Measurements from ENCODE around the gene TDRD7. TPM values are rescaled to one million over a fixed set of nuclear protein-coding genes. Genes with fewer than 3 reads are reported as not detected.

TDRD7 gene, protein sequence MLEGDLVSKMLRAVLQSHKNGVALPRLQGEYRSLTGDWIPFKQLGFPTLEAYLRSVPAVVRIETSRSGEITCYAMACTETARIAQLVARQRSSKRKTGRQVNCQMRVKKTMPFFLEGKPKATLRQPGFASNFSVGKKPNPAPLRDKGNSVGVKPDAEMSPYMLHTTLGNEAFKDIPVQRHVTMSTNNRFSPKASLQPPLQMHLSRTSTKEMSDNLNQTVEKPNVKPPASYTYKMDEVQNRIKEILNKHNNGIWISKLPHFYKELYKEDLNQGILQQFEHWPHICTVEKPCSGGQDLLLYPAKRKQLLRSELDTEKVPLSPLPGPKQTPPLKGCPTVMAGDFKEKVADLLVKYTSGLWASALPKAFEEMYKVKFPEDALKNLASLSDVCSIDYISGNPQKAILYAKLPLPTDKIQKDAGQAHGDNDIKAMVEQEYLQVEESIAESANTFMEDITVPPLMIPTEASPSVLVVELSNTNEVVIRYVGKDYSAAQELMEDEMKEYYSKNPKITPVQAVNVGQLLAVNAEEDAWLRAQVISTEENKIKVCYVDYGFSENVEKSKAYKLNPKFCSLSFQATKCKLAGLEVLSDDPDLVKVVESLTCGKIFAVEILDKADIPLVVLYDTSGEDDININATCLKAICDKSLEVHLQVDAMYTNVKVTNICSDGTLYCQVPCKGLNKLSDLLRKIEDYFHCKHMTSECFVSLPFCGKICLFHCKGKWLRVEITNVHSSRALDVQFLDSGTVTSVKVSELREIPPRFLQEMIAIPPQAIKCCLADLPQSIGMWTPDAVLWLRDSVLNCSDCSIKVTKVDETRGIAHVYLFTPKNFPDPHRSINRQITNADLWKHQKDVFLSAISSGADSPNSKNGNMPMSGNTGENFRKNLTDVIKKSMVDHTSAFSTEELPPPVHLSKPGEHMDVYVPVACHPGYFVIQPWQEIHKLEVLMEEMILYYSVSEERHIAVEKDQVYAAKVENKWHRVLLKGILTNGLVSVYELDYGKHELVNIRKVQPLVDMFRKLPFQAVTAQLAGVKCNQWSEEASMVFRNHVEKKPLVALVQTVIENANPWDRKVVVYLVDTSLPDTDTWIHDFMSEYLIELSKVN
- polyA plus RNA-seq (2013): 8.9 TPM

DNA sequence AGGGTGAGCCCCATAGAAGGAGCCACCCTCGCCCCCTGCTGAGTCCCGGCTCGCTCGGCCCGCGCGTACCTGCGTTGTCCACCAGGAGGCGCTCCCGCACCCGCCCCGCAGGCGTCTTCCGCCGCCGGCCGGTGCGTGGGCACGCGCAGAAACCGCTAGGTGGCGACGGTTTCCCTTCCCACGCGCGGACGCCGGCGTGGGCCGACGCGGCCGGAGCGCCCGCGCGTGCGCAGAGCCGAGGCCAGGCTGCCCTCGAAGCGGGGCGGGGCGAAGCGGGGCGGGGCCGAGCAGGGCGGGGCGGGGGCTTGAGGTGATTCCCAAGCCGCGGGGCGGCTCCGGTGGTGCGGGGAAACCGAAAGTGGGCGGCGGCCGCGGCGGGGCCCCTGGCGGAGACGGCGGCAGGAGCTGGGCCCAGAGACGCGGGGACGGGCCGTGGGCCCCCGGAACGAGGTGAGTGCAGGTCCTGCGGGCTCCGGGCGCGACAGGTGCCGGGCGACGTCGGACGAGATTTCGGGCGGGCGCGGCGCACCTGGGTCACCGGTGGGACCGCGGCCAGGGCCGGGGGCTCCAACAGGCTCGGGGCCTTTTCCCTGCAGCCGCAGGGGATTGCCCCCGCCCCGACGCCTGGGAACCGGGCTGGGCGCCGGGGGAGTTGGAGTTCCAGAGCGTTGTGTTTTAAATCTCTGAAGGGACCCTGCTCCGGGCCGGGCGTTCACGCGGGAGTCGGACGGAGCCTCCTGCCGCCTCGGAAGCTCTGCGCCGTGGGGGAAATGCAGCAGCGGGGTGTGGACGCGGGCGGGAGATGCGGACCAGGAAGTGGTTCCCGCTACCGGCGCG lies at the start of gene TDRD7:
TDRD7 (plus strand) TSS at position 308 of the 837 bp plus-strand sequence. CDS start 16,370 bp downstream, outside the sequence.
- Histone ChIP-seq H3K4me1 (ENCODE audit: control extremely low read depth in 1 of 4, control insufficient read depth in 4 of 4, insufficient read depth in 4 of 4, low read length in 3 of 4) (peaks cover 6 to 17% (median 12%) of the 10 kb centered on the region in 4 experiments), H3K9me3 (ENCODE audit: control extremely low read depth in 1 of 5, control insufficient read depth in 4 of 5, insufficient read depth in 2 of 5, low read depth in 1 of 5, low read length in 4 of 5) (peaks cover 0 to 2% (median 0%) of the 10 kb centered on the region in 5 experiments), H3K27ac (ENCODE audit: insufficient read depth in 1 of 2, low read depth in 1 of 2, low read length in 2 of 2, poor library complexity in 1 of 2, severe bottlenecking in 2 of 2) (peak within 1 kb of the TSS in 1 of 2 experiments; percentile 45), H3K36me3 (ENCODE audit: control insufficient read depth in 4 of 4, insufficient read depth in 4 of 4, low read length in 3 of 4) (no peaks in the 10 kb centered on the region), H3K27me3 (replicated peaks in 2 of 5; ENCODE audit: control insufficient read depth in 4 of 5, insufficient read depth in 5 of 5, low read length in 4 of 5) (peaks cover 0 to 3% (median 0%) of the 10 kb centered on the region in 5 experiments), H3K4me3 (ENCODE audit: control insufficient read depth in 1 of 7, extremely low read depth in 1 of 7, insufficient read depth in 4 of 7, low read depth in 2 of 7, low read length in 6 of 7) (peak within 1 kb of the TSS; percentile 54 to 85 (median 78))
- peak; percentile 89 to 92 (median 89) for DNase-seq
- under 1% methylated on average over 90 of the region's 115 CpGs for WGBS (ENCODE audit: insufficient coverage)
- POLR2A ChIA-PET: interaction anchor here (0.7 kb wide), 1 partner anchor 1029 kb away, joined by 3 read pairs; the partner anchor contains the start of gene SLC35D2
- CTCF ChIA-PET: interaction anchor here (0.6 to 1.6 kb wide), 12 partner anchors 9 to 555 kb away, joined by 3 to 6 read pairs (median 4); partner anchors contain the start of gene TMOD1

DNA sequence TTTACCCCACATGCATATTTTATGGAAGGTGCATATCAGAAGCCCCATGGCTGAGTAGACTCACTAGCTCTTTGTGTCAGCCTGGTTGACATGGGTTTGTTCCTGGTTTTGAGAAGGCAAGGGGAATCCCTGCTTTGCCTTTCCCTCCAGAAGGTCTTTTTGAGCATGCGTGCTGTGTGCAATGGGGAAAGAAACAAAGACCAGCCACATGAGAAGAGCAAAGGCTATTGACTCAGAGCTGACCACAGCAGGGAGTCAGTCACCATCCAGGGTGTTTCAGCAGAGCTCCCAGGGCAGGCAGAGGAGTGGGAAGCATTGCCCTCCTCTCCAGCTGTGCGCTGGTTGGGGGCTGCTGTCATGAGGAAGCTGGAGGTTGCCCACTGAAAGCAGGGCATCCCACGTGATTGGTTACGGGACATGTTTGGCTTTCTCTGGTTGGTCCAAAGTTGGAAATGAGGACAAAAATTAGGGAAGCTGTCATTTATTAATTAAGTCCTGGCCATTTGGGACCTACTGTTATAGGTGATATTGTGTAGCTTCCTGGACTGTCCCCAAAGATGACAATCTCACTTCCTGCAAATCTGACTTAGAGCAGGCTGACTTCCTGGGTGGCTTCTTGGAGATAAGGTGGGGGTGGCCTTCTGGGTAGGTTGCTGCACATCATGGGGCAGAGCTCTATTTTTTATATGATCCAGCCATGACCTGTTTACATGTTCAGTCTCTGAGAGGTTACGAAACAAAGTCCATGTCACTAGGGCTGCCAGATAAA lies 48.9 kb upstream of the TDRD7 start:
- Histone ChIP-seq H3K27ac (ENCODE audit: insufficient read depth in 1 of 2, low read depth in 1 of 2, low read length in 2 of 2, poor library complexity in 1 of 2, severe bottlenecking in 2 of 2) (no peak overlapping the region), H3K4me1 (ENCODE audit: control extremely low read depth in 1 of 4, control insufficient read depth in 4 of 4, insufficient read depth in 4 of 4, low read length in 3 of 4) (peaks cover 0 to 13% (median 0%) of the 10 kb centered on the region in 4 experiments), H3K9me3 (ENCODE audit: control extremely low read depth in 1 of 5, control insufficient read depth in 4 of 5, insufficient read depth in 2 of 5, low read depth in 1 of 5, low read length in 4 of 5) (no peaks in the 10 kb centered on the region), H3K27me3 (replicated peaks in 2 of 5; ENCODE audit: control insufficient read depth in 4 of 5, insufficient read depth in 5 of 5, low read length in 4 of 5) (no peaks in the 10 kb centered on the region), H3K4me3 (ENCODE audit: control insufficient read depth in 1 of 7, extremely low read depth in 1 of 7, insufficient read depth in 4 of 7, low read depth in 2 of 7, low read length in 6 of 7) (no peak overlapping the region), H3K36me3 (ENCODE audit: control insufficient read depth in 4 of 4, insufficient read depth in 4 of 4, low read length in 3 of 4) (peaks cover 0 to 29% (median 7%) of the 10 kb centered on the region in 4 experiments)
- ChIA-PET CTCF (interaction anchor here (1.1 kb wide), 1 partner anchor 20 kb away, joined by 4 read pairs; no protein-coding TSS in a partner anchor), POLR2A (no interaction called here)
- DNase-seq: no peak
- 100% methylated on average over 2 of the region's 5 CpGs for WGBS (ENCODE audit: insufficient coverage)

DNA sequence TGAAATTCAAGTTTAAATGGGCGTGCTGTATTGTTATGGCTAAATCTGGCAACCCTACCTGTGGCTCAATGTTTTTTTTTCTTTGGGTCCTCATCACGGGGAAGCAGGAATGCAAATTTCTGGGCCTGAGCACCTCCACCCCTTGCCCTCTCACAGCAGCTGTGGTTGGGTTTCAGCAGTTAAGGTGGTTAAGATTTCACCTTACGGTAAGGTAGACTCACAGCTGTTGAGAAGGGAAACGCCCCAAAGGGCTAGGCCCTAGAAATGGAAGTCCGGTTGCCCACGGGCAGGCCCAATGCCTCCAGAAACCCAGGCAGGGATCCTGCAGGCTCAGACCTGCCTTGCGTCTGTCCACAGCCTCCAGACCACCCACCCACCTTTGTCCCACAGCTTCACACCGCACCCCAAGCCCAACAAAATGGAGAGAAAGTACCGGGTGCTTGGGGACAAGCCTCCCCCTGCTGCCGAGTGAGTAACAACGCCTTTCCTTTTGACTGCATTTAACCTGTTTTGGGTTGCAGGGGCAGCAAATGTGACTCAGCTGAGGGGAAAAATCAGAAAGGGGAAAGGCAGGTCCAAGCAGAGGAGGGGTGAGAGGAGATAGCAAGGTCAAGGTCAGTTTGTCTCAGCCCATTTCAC lies 48.1 kb upstream of the TDRD7 start:
- H3K4me1 ChIP-seq (ENCODE audit: control extremely low read depth in 1 of 4, control insufficient read depth in 4 of 4, insufficient read depth in 4 of 4, low read length in 3 of 4): peaks cover 0 to 13% (median 0%) of the 10 kb centered on the region in 4 experiments
- no peak overlapping the region for H3K4me3 ChIP-seq (ENCODE audit: control insufficient read depth in 1 of 7, extremely low read depth in 1 of 7, insufficient read depth in 4 of 7, low read depth in 2 of 7, low read length in 6 of 7)
- no peak overlapping the region for H3K27ac ChIP-seq (ENCODE audit: insufficient read depth in 1 of 2, low read depth in 1 of 2, low read length in 2 of 2, poor library complexity in 1 of 2, severe bottlenecking in 2 of 2)
- H3K36me3 ChIP-seq (ENCODE audit: control insufficient read depth in 4 of 4, insufficient read depth in 4 of 4, low read length in 3 of 4): peaks cover 0 to 36% (median 8%) of the 10 kb centered on the region in 4 experiments
- peaks cover 0 to 7% (median 0%) of the 10 kb centered on the region in 5 experiments for H3K9me3 ChIP-seq (ENCODE audit: control extremely low read depth in 1 of 5, control insufficient read depth in 4 of 5, insufficient read depth in 2 of 5, low read depth in 1 of 5, low read length in 4 of 5)
- WGBS (ENCODE audit: insufficient coverage): 98% methylated on average over 5 of the region's 11 CpGs
- DNase-seq: no peak
- no peaks in the 10 kb centered on the region for H3K27me3 ChIP-seq (replicated peaks in 2 of 5; ENCODE audit: control insufficient read depth in 4 of 5, insufficient read depth in 5 of 5, low read length in 4 of 5)
- CTCF ChIA-PET: interaction anchor here (1.1 kb wide), 1 partner anchor 19 kb away, joined by 4 read pairs; no protein-coding TSS in a partner anchor
- POLR2A ChIA-PET: no interaction called here

DNA sequence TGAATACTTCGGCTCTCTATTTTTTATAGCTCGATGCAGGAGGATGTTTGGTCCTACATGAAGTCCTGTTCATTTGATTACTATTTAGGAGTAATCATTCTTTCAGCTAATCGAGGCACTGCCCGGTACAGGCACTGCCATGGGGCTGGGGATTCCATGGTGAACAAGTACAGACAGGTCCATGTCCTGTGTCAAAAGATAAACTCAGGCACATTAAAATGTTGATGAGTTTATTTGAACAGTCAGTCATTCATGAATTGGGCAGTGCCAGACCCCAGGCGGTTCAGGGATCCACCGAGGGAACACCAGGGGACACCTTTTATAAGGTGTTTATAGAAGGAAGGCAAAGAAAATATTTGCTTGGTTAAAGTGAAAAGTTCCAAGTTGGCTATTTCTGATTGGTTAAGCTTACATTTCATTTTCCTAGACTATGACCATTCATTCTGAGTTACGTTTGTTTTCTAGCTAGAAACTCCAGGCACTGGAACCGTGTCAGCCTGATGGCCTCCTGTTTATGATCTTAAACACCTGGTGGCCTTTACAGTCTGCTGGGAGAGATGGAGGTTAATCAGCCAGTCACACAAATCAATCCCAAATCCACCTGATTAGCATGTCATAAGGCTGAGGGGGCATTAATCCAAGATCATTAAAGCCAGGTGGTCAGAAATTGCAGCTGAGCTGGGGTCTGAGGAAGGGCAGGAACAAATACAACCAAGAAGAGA lies 47.0 kb upstream of the TDRD7 start:
- ChIA-PET POLR2A (no interaction called here), CTCF (no interaction called here)
- peaks cover 0 to 13% (median 0%) of the 10 kb centered on the region in 4 experiments for H3K4me1 ChIP-seq (ENCODE audit: control extremely low read depth in 1 of 4, control insufficient read depth in 4 of 4, insufficient read depth in 4 of 4, low read length in 3 of 4)
- WGBS (ENCODE audit: insufficient coverage): 80% methylated on average over 5 of the region's 8 CpGs
- H3K9me3 ChIP-seq (ENCODE audit: control extremely low read depth in 1 of 5, control insufficient read depth in 4 of 5, insufficient read depth in 2 of 5, low read depth in 1 of 5, low read length in 4 of 5): peaks cover 0 to 18% (median 4%) of the 10 kb centered on the region in 5 experiments
- H3K36me3 ChIP-seq (ENCODE audit: control insufficient read depth in 4 of 4, insufficient read depth in 4 of 4, low read length in 3 of 4): peaks cover under 1 to 47% (median 7%) of the 10 kb centered on the region in 4 experiments
- H3K4me3 ChIP-seq (ENCODE audit: control insufficient read depth in 1 of 7, extremely low read depth in 1 of 7, insufficient read depth in 4 of 7, low read depth in 2 of 7, low read length in 6 of 7): no peak overlapping the region
- no peaks in the 10 kb centered on the region for H3K27me3 ChIP-seq (replicated peaks in 2 of 5; ENCODE audit: control insufficient read depth in 4 of 5, insufficient read depth in 5 of 5, low read length in 4 of 5)
- no peak overlapping the region for H3K27ac ChIP-seq (ENCODE audit: insufficient read depth in 1 of 2, low read depth in 1 of 2, low read length in 2 of 2, poor library complexity in 1 of 2, severe bottlenecking in 2 of 2)
- no peak for DNase-seq

DNA sequence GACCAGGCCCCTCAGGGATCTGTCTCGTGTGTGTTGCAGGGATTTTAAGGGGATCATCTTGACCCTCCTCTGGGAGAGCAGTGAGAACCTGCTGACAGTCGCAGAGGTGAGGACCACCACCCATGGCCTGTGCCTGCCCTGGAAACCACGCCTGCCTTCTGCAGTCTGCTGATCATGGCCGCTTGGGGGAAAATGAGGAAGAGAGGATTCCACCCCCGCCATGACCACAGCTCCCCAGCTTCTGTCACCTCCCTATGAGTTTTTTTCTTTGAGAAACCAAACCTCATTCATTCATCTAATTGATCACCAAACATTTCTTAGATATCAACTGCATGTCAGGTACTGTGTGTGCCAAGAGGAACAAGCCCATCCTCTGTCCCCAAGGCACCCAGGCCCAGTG lies 46.3 kb upstream of the TDRD7 start:
- Histone ChIP-seq H3K4me1 (ENCODE audit: control extremely low read depth in 1 of 4, control insufficient read depth in 4 of 4, insufficient read depth in 4 of 4, low read length in 3 of 4) (peaks cover 0 to 13% (median 0%) of the 10 kb centered on the region in 4 experiments), H3K27me3 (replicated peaks in 2 of 5; ENCODE audit: control insufficient read depth in 4 of 5, insufficient read depth in 5 of 5, low read length in 4 of 5) (no peaks in the 10 kb centered on the region), H3K9me3 (ENCODE audit: control extremely low read depth in 1 of 5, control insufficient read depth in 4 of 5, insufficient read depth in 2 of 5, low read depth in 1 of 5, low read length in 4 of 5) (peaks cover 0 to 21% (median 5%) of the 10 kb centered on the region in 5 experiments), H3K36me3 (ENCODE audit: control insufficient read depth in 4 of 4, insufficient read depth in 4 of 4, low read length in 3 of 4) (peaks cover 2 to 51% (median 9%) of the 10 kb centered on the region in 4 experiments), H3K4me3 (ENCODE audit: control insufficient read depth in 1 of 7, extremely low read depth in 1 of 7, insufficient read depth in 4 of 7, low read depth in 2 of 7, low read length in 6 of 7) (no peak overlapping the region), H3K27ac (ENCODE audit: insufficient read depth in 1 of 2, low read depth in 1 of 2, low read length in 2 of 2, poor library complexity in 1 of 2, severe bottlenecking in 2 of 2) (no peak overlapping the region)
- POLR2A ChIA-PET: no interaction called here
- CTCF ChIA-PET: no interaction called here
- WGBS (ENCODE audit: insufficient coverage): 100% methylated on average over 2 of the region's 5 CpGs
- DNase-seq: peak in 2 of 3 donors; percentile 18 to 30
